B cell (primary cell): ENCODE measurements around the gene UCHL3. TPM values are rescaled to one million over a fixed set of nuclear protein-coding genes. Genes with fewer than 3 reads are reported as not detected.

Experiments
- ATAC-seq: fragments of 200-7000 bp; cut with Tn5 transposase; one replicate; pipeline ENCODE4 v1.10.0; 2021; ENCODE audit warnings: low read depth, mild to moderate bottlenecking, moderate number of reproducible peaks, moderate library complexity
- CTCF ChIA-PET: fragments of 350-600 bp; sonication (Branson Sonifier 250); formaldehyde crosslinking; loops from one replicate; lab custom pipeline; 2021; ENCODE audit warnings: antibody characterized with exemption, inconsistent platforms; lab: Charles Lee
- POLR2A ChIA-PET: fragments of 350-600 bp; sonication (Branson Sonifier 250); formaldehyde crosslinking; loops from one replicate; lab custom pipeline; 2021; ENCODE audit warnings: antibody characterized with exemption; lab: Charles Lee
- DNase-seq: peaks from one replicate; pipeline ENCODE4 v3.0.0; 2013
- H2AFZ ChIP-seq: 2 replicates; pipeline ENCODE4 v1.6.1; 2012; ENCODE audit warnings: mild to moderate bottlenecking, low read depth, low read length; ENCODE audit not compliant: insufficient read depth, poor library complexity, severe bottlenecking
- H3K27ac ChIP-seq, 2 donors: 1 replicate in 1 of 2; 2 replicates in 1 of 2; pipeline ENCODE4 v1.5.1; 2012 to 2013; ENCODE audit warnings: low read length in 2 of 2, mild to moderate bottlenecking in 2 of 2, moderate library complexity in 1 of 2
- H3K27me3 ChIP-seq, 4 experiments: fragments of 200-600 bp in 1 of 4; sonication (generic) in 1 of 4; replicated peaks in 1 of 4; 1 replicate in 2 of 4; 2 replicates in 2 of 4; pipeline versions ENCODE4 v1.6.1 to v1.7.0; 2013 to 2016; ENCODE audit warnings: low read length in 3 of 4, mild to moderate bottlenecking in 2 of 4, mixed read lengths in 1 of 4, moderate library complexity in 1 of 4; ENCODE audit not compliant: insufficient read depth in 4 of 4, control insufficient read depth in 3 of 4; ENCODE audit errors: control extremely low read depth in 1 of 4
- H3K36me3 ChIP-seq, 2 experiments: replicated peaks in 1 of 2; 1 replicate in 1 of 2; 2 replicates in 1 of 2; pipeline versions ENCODE4 v1.6.1 to v1.7.1; 2013; ENCODE audit warnings: low read length in 1 of 2; ENCODE audit not compliant: insufficient read depth in 2 of 2, control insufficient read depth in 1 of 2; ENCODE audit errors: control extremely low read depth in 1 of 2, extremely low read depth in 1 of 2
- H3K4me1 ChIP-seq, 2 donors: fragments of 200-600 bp in 1 of 2; sonication (generic) in 1 of 2; 1 replicate in 1 of 2; 2 replicates in 1 of 2; pipeline versions ENCODE4 v1.5.1 to v1.6.1; 2013 to 2017; ENCODE audit warnings: low read length in 2 of 2; ENCODE audit not compliant: control insufficient read depth in 2 of 2, insufficient read depth in 2 of 2
- H3K4me2 ChIP-seq: replicated peaks from 2 replicates; pipeline ENCODE3; 2012; ENCODE audit warnings: mild to moderate bottlenecking, low read depth, low read length; ENCODE audit not compliant: poor library complexity, severe bottlenecking
- H3K4me3 ChIP-seq, 5 experiments: fragments of 200-600 bp in 1 of 5; sonication (generic) in 1 of 5; 1 replicate in 3 of 5; 2 replicates in 2 of 5; pipeline versions ENCODE4 v1.5.1 to v1.7.0; 2011 to 2016; ENCODE audit warnings: low read length in 4 of 5, mild to moderate bottlenecking in 4 of 5, low read depth in 2 of 5, control low read depth in 1 of 5, moderate library complexity in 1 of 5; ENCODE audit not compliant: insufficient read depth in 1 of 5; ENCODE audit errors: control extremely low read depth in 1 of 5, extremely low read depth in 1 of 5
- H3K79me2 ChIP-seq: fragments of 200-600 bp; sonication (generic); one replicate; pipeline ENCODE4 v1.6.0; 2016; ENCODE audit warnings: low read length; ENCODE audit not compliant: control insufficient read depth, insufficient read depth
- H3K9ac ChIP-seq: fragments of 200-600 bp; sonication (generic); 2 replicates; pipeline ENCODE4 v1.6.1; 2017; ENCODE audit warnings: mild to moderate bottlenecking, low read length, moderate library complexity
- H3K9me3 ChIP-seq, 3 donors: one replicate each; pipeline versions ENCODE4 v1.6.1 to v1.7.1; 2013; ENCODE audit warnings: low read length in 2 of 3; ENCODE audit not compliant: control insufficient read depth in 2 of 3, insufficient read depth in 1 of 3; ENCODE audit errors: control extremely low read depth in 1 of 3
- H4K20me1 ChIP-seq: 2 replicates; pipeline ENCODE4 v1.6.0; 2012; ENCODE audit warnings: mild to moderate bottlenecking, low read length; ENCODE audit not compliant: insufficient read depth, control insufficient read depth, poor library complexity, severe bottlenecking
- H3K27ac Mint-ChIP-seq: one replicate; pipeline ENCODE4 v1.8.0; 2021; ENCODE audit warnings: mixed read lengths
- H3K27me3 Mint-ChIP-seq: one replicate; pipeline ENCODE4 v1.8.0; 2021; ENCODE audit warnings: mixed read lengths
- H3K4me1 Mint-ChIP-seq: one replicate; pipeline ENCODE4 v1.8.0; 2021; ENCODE audit warnings: mixed read lengths
- H3K4me3 Mint-ChIP-seq: one replicate; pipeline ENCODE4 v1.8.0; 2021; ENCODE audit warnings: mixed read lengths
- H3K9me3 Mint-ChIP-seq: one replicate; pipeline ENCODE4 v1.8.0; 2022; ENCODE audit warnings: mixed read lengths; ENCODE audit not compliant: insufficient read depth
- EZH2 ChIP-seq: IDR thresholded peaks from 2 replicates; pipeline ENCODE4 v1.6.1; 2012; ENCODE audit warnings: borderline replicate concordance, low read depth, mild to moderate bottlenecking, moderate library complexity, low read length; ENCODE audit not compliant: insufficient read depth, poor library complexity, severe bottlenecking
- WGBS: methylation state at CpG from one replicate; pipeline ENCODE4 v1.1.5; 2013; ENCODE audit warnings: missing lambda C conversion rate; ENCODE audit not compliant: insufficient coverage; 5-methylcytosine and 5-hydroxymethylcytosine counted together
- intact Hi-C: fragments of 100-400 bp; cut with micrococcal nuclease; formaldehyde crosslinking; loops from one replicate; pipeline ENCODE4 v1.10.0; 2022
- polyA plus RNA-seq: library from polyadenylated mRNA; depleted of rRNA; stranded (reverse); fragments of >200 nt; gene quantifications from 2 replicates; pipeline ENCODE4 v1.2.3, GENCODE V29; 2012
- total RNA-seq, 2 donors: library from RNA; stranded (reverse); fragments of 120-200 nt in 1 of 2; gene quantifications; 1 replicate in 1 of 2; 2 replicates in 1 of 2; pipeline versions ENCODE4 v1.2.3 to v1.2.4, GENCODE V29; 2013 to 2022
- TF ChIP-seq, protein P1 (sequence below): fragments of 200-600 bp; IDR thresholded peaks from one replicate; pipeline ENCODE4 v1.8.0; 2022; ENCODE audit warnings: antibody characterized with exemption, mild to moderate bottlenecking

Gene UCHL3
- total and polyA plus RNA-seq, 2 donors (not counting 1 experiment from before 2014, with no cell fraction given), result 13.3 to 13.5 TPM

DNA sequence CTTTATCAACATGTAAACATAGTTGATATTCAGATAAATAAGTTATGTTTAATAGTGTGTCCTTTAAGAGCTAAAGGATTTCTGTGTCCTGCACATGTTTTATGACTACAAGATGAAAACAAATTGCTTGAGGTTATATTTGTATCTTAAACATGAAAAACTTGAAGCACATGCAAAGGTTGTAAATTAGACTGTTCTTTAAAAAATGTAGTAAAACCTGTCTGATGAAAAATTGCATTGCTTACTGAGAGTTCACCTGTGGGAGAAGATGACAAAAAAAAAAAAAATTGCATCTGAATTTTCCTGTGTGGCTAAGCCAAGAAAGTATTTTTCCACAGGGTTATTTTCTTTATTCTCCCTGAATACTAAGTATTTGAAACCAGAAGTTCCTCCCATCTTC lies 60.9 kb downstream of the UCHL3 start:
- no peak overlapping the region for H3K9ac ChIP-seq
- H3K4me3 Mint-ChIP-seq, result no peak overlapping the region
- H2AFZ ChIP-seq, result no peak overlapping the region
- H3K4me2 ChIP-seq, result no peak overlapping the region
- no peak for TF ChIP-seq EZH2
- TF ChIP-seq, protein P1, sequence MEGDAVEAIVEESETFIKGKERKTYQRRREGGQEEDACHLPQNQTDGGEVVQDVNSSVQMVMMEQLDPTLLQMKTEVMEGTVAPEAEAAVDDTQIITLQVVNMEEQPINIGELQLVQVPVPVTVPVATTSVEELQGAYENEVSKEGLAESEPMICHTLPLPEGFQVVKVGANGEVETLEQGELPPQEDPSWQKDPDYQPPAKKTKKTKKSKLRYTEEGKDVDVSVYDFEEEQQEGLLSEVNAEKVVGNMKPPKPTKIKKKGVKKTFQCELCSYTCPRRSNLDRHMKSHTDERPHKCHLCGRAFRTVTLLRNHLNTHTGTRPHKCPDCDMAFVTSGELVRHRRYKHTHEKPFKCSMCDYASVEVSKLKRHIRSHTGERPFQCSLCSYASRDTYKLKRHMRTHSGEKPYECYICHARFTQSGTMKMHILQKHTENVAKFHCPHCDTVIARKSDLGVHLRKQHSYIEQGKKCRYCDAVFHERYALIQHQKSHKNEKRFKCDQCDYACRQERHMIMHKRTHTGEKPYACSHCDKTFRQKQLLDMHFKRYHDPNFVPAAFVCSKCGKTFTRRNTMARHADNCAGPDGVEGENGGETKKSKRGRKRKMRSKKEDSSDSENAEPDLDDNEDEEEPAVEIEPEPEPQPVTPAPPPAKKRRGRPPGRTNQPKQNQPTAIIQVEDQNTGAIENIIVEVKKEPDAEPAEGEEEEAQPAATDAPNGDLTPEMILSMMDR, result no peak
- H3K27me3 ChIP-seq, result no peaks in the 10 kb centered on the region
- H3K27me3 Mint-ChIP-seq, result no peaks in the 10 kb centered on the region
- no peaks in the 10 kb centered on the region for H3K36me3 ChIP-seq
- intact Hi-C loops, result no loop called here
- no peak overlapping the region for H3K4me3 ChIP-seq
- CTCF ChIA-PET, result interaction anchor here (1.2 to 1.3 kb wide), 2 partner anchors 17 to 60 kb away, joined by 3 to 4 read pairs; no protein-coding TSS in a partner anchor
- H4K20me1 ChIP-seq, result no peaks in the 10 kb centered on the region
- ATAC-seq (no peak), DNase-seq (no peak)
- no peaks in the 10 kb centered on the region for H3K9me3 ChIP-seq
- POLR2A ChIA-PET, result no interaction called here
- no peaks in the 10 kb centered on the region for H3K79me2 ChIP-seq
- H3K9me3 Mint-ChIP-seq, result no peaks in the 10 kb centered on the region
- no peaks in the 10 kb centered on the region for H3K4me1 Mint-ChIP-seq
- H3K27ac Mint-ChIP-seq, result no peak overlapping the region
- no peaks in the 10 kb centered on the region for H3K4me1 ChIP-seq
- no peak overlapping the region for H3K27ac ChIP-seq

DNA sequence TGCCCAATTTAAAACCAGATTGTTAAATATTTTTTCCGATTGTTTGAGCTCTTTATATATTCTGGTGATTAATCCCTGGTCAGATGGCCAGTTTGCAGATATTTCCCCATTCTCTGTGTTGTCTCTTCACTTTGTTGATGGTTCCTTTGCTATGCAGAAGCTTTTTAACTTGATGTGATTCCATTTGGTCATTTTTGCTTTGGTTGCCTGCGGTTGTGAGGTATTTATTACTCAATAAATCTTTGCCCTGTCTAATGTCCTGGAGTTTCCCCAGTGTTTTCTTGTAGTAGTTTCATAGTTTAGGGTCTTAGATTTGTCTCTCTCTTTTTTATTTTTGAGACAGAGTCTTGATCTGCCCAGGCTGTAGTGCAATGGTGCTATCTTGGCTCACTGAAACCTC lies 62.8 kb downstream of the UCHL3 start:
- H3K4me2 ChIP-seq, result no peak overlapping the region
- H3K79me2 ChIP-seq, result no peaks in the 10 kb centered on the region
- H3K27ac ChIP-seq, result no peak overlapping the region
- POLR2A ChIA-PET, result no interaction called here
- DNase-seq (no peak), ATAC-seq (no peak)
- H3K9ac ChIP-seq, result no peak overlapping the region
- H3K27ac Mint-ChIP-seq, result no peak overlapping the region
- intact Hi-C loops, result no loop called here
- no peaks in the 10 kb centered on the region for H3K36me3 ChIP-seq
- H3K27me3 ChIP-seq, result no peaks in the 10 kb centered on the region
- CTCF ChIA-PET, result no interaction called here
- no peaks in the 10 kb centered on the region for H3K9me3 Mint-ChIP-seq
- no CpG with 5 or more reads among the region's 2 CpGs for WGBS
- H2AFZ ChIP-seq, result no peak overlapping the region
- no peaks in the 10 kb centered on the region for H3K4me1 Mint-ChIP-seq
- no peak overlapping the region for H3K4me3 Mint-ChIP-seq
- H3K9me3 ChIP-seq, result no peaks in the 10 kb centered on the region
- H3K4me1 ChIP-seq, result no peaks in the 10 kb centered on the region
- TF ChIP-seq EZH2, result no peak
- TF ChIP-seq, protein P1, result no peak
- no peaks in the 10 kb centered on the region for H4K20me1 ChIP-seq
- H3K4me3 ChIP-seq, result no peak overlapping the region
- no peaks in the 10 kb centered on the region for H3K27me3 Mint-ChIP-seq
